Thyroid gland (tissue), 4 donors: ENCODE measurements around the gene GLYAT. TPM values are rescaled to one million over a fixed set of nuclear protein-coding genes. Genes with fewer than 3 reads are reported as not detected.

Source experiments
- DNase-seq, 2 donors: peaks; one replicate each; pipeline ENCODE4 v3.0.0-alpha.2; 2019
- H3K27ac ChIP-seq, 3 donors: fragments of 200-600 bp; sonication (generic); 1 replicate in 2 of 3; 2 replicates in 1 of 3; pipeline ENCODE4 v1.5.1; 2016 to 2019; ENCODE audit warnings: mild to moderate bottlenecking in 1 of 3, moderate library complexity in 1 of 3
- H3K27me3 ChIP-seq: fragments of 200-600 bp; sonication (generic); one replicate; pipeline ENCODE4 v1.5.1; 2019
- H3K36me3 ChIP-seq, 2 donors: fragments of 200-600 bp; sonication (generic); one replicate each; pipeline ENCODE4 v1.5.1; 2016 to 2019
- H3K4me1 ChIP-seq, 2 donors: fragments of 200-600 bp; sonication (generic); one replicate each; pipeline ENCODE4 v1.5.1; 2017 to 2019
- H3K4me3 ChIP-seq, 3 donors: fragments of 200-600 bp; sonication (generic); replicated peaks in 1 of 3; 1 replicate in 2 of 3; 2 replicates in 1 of 3; pipeline ENCODE4 v1.5.1; 2016; ENCODE audit warnings: mild to moderate bottlenecking in 1 of 3
- H3K9me3 ChIP-seq: fragments of 200-600 bp; sonication (generic); one replicate; pipeline ENCODE4 v1.5.1; 2017
- POLR2A ChIP-seq, 2 donors: fragments of 450-650 bp; IDR thresholded peaks; one replicate each; pipeline ENCODE4 v1.6.1; 2017; ENCODE audit warnings: antibody characterized with exemption in 2 of 2, mild to moderate bottlenecking in 2 of 2, moderate library complexity in 1 of 2
- WGBS, 2 donors: methylation state at CpG; one replicate each; pipeline ENCODE4 v1.1.5; 2017; 5-methylcytosine and 5-hydroxymethylcytosine counted together
- intact Hi-C: fragments of 100-400 bp; cut with DNase I; formaldehyde crosslinking; loops from one replicate; pipeline ENCODE4 v1.15.1; 2023
- total RNA-seq, 4 donors: library from RNA; depleted of rRNA; stranded (reverse); fragments of >200 nt; gene quantifications; one replicate each; pipeline ENCODE4 v1.2.3, GENCODE V29; 2016
- TF ChIP-seq, protein P1 (sequence below), 6 experiments: fragments of 200-600 bp in 3 of 6; fragments of 450-650 bp in 3 of 6; sonication (generic) in 3 of 6; IDR thresholded peaks; one replicate each; pipeline ENCODE4 v1.5.1; 2016 to 2019; ENCODE audit warnings: antibody characterized with exemption in 6 of 6, mild to moderate bottlenecking in 2 of 6, inconsistent platforms in 1 of 6, moderate library complexity in 1 of 6

GLYAT gene
- total RNA-seq, 4 donors from 2014 or later = not detected

DNA sequence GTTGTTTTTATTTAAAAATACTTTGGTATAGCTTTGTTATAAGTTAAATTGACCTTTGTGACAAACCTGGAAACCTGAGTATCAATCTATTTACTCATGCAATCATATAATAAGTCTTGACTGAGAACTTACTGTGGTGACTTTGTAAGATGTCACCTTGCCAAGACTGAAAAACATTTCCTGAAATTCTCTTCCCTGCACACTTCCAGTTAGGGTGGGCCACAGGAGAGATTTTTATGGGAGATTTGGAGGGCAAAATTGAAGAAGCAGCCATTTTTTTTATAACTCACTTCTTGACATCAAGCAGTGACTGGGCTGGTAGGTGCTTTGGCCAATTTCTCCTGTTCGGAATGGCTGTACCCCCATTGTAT, 31.4 kb upstream of the GLYAT start:
- no peak overlapping the region for H3K27ac ChIP-seq
- 84 to 93% methylated on average over 1 of the region's 1 CpG for whole genome bisulfite sequencing, 2 donors

DNA sequence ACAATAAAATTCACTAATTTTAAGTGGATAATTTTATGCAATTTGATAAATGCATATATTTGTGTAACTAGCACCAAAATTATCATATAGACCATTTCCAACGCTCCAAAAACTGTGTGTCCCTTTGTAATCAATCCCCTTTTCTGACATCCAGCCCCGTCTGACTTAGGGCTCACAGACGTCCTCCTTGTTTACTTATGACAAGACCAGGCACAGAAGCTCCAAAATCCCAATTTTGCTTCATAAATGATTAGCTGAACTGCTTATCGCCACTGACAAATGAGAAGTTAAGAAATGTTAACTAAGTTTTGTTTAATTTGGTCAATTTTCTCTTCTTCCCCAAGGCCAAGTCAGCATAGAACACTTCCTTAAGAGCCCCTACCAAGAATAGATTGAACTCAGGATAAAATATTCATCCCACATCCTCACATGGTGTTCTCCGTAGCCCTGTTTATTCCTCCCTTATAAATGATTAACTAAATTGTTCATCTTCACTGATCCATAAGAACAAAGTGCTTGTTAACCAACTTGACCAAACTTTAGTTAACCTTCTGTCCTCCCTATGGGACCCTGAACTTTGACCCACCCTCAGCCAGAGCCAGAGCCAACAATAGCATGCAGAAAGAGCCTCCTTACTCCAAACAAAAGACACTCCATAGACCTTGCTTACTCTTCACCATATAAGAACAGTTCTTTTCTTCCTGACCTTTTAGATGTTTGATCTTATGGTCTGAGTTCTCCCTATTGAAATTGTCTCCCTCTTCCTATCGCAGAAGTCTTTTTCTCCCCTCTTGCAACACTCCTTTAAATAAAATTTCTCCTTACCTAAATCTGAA, 30.8 kb upstream of the GLYAT start:
- Histone ChIP-seq H3K4me3 (no peak overlapping the region), H3K27ac (no peak overlapping the region), H3K9me3 (no peaks in the 10 kb centered on the region), H3K36me3 (no peaks in the 10 kb centered on the region), H3K4me1 (no peaks in the 10 kb centered on the region), H3K27me3 (no peaks in the 10 kb centered on the region)
- 64 to 69% methylated on average over 6 of the region's 6 CpGs for WGBS, 2 donors
- no peak for TF ChIP-seq POLR2A (IDR thresholded peaks at IDR 0.05)
- TF ChIP-seq, protein P1, sequence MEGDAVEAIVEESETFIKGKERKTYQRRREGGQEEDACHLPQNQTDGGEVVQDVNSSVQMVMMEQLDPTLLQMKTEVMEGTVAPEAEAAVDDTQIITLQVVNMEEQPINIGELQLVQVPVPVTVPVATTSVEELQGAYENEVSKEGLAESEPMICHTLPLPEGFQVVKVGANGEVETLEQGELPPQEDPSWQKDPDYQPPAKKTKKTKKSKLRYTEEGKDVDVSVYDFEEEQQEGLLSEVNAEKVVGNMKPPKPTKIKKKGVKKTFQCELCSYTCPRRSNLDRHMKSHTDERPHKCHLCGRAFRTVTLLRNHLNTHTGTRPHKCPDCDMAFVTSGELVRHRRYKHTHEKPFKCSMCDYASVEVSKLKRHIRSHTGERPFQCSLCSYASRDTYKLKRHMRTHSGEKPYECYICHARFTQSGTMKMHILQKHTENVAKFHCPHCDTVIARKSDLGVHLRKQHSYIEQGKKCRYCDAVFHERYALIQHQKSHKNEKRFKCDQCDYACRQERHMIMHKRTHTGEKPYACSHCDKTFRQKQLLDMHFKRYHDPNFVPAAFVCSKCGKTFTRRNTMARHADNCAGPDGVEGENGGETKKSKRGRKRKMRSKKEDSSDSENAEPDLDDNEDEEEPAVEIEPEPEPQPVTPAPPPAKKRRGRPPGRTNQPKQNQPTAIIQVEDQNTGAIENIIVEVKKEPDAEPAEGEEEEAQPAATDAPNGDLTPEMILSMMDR (IDR thresholded peaks at IDR 0.05) = no peak
- intact Hi-C loops = no loop called here
- no peak for DNase-seq

More for the DNA sequence above, 31.4 kb upstream of the GLYAT start:
- no peaks in the 10 kb centered on the region for H3K9me3 ChIP-seq
- no peaks in the 10 kb centered on the region for H3K36me3 ChIP-seq
- H3K4me3 ChIP-seq = no peak overlapping the region
- no peak for DNase-seq
- no peaks in the 10 kb centered on the region for H3K27me3 ChIP-seq
- intact Hi-C loops = no loop called here
- H3K4me1 ChIP-seq = no peaks in the 10 kb centered on the region
- TF ChIP-seq, protein P1 (IDR thresholded peaks at IDR 0.05) = no peak
- TF ChIP-seq POLR2A (IDR thresholded peaks at IDR 0.05) = no peak

DNA sequence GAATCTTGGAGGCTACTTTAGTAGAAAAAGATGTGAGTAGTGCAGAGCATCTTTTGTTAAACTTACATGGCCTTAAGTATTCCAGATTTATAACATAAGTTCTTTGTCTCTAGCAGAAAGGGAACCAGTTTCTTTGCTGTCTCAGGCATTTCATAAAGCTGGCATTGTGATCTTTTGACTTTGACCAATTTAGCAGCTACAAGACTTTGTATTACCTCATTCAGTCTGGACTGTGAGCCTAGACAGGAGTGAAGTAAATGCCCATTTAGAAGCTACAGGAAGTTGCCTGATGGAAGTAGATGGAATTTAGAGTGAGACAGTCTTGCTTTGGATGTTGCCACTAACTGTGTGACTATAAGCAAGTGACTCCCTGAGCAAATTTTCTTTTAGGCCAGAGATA, 25.7 kb upstream of the GLYAT start:
- Histone ChIP-seq H3K9me3 (no peaks in the 10 kb centered on the region), H3K27ac (no peak overlapping the region), H3K4me1 (no peaks in the 10 kb centered on the region), H3K27me3 (no peaks in the 10 kb centered on the region), H3K36me3 (no peaks in the 10 kb centered on the region), H3K4me3 (no peak overlapping the region)
- no peak for TF ChIP-seq POLR2A (IDR thresholded peaks at IDR 0.05)
- TF ChIP-seq, protein P1 (IDR thresholded peaks at IDR 0.05) = no peak
- intact Hi-C loops = no loop called here
- DNase-seq = no peak

DNA sequence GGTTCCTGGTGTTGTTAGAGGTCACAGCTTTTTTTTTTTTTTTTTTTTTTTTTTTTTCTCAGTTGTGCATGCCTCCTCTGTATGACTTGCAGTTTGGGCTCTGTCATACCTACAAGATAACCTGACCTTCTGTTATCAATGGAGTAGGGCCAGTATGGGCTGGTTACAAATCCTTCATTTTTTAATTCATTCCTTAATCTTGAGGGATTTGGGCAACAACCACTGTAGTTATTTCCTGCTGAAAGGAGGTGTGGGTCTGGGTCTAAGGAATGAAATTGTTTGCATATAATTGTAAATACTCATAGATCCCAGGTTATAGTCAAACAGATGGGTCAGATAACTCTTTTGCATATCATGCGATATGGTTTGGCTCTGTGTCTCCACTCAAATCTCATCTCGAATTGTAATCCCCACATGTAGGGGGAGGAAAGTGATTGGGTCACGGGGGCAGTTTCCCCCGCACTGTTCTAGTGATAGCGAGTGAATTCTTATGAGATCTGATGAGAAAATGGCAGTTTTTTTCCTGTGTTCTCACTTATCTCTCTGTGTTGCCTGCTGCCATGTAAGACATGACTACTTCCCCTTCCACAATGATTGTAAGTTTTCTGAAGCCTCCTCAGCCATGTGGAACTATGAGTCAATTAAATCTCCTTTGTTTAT, 14.1 kb upstream of the GLYAT start:
- no peaks in the 10 kb centered on the region for H3K4me1 ChIP-seq
- no peak overlapping the region for H3K4me3 ChIP-seq
- H3K36me3 ChIP-seq = no peaks in the 10 kb centered on the region
- intact Hi-C loops = no loop called here
- DNase-seq = no peak
- no peak for TF ChIP-seq POLR2A (IDR thresholded peaks at IDR 0.05)
- TF ChIP-seq, protein P1 (IDR thresholded peaks at IDR 0.05) = no peak
- 82 to 84% methylated on average over 5 of the region's 5 CpGs for WGBS, 2 donors
- no peak overlapping the region for H3K27ac ChIP-seq
- no peaks in the 10 kb centered on the region for H3K9me3 ChIP-seq
- H3K27me3 ChIP-seq = no peaks in the 10 kb centered on the region

DNA sequence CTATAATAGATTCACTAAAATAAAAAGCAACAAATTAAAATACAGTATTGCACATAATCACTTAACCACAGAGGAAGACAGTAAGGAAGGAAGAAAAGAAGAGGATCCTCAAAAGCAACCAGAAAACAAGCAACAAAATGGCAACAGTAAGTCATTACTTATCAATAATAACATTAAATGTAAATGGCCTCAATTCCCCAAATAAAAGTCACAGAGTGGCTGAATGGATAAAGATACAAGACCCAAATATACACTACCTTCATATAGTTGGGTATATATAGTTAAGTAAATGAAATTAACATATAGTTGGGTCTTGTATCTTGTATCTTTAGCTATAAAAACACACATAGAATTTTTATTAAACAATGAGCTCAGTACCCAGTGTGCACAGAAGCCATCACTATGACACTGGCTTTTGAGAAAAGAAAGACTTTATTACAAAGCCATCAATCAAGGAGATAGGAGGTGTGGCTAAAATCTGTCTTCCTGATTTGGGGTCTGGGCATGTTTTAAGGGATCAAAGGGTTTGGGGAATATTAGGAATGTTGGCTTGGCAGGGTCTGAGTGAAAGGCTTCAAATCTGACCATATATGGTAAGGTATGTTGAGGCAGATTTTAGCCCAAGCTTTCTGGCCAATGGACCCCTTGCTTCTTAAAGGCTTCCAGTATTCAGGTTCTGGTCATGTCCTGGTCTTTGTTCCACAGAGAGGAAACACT, 13.4 kb upstream of the GLYAT start:
- Histone ChIP-seq H3K27ac (no peak overlapping the region), H3K4me3 (no peak overlapping the region), H3K36me3 (no peaks in the 10 kb centered on the region), H3K27me3 (no peaks in the 10 kb centered on the region), H3K4me1 (no peaks in the 10 kb centered on the region), H3K9me3 (no peaks in the 10 kb centered on the region)
- no peak for DNase-seq
- TF ChIP-seq, protein P1 (IDR thresholded peaks at IDR 0.05) = no peak
- no peak for TF ChIP-seq POLR2A (IDR thresholded peaks at IDR 0.05)
- intact Hi-C loops = no loop called here
